Measurements from ENCODE around the gene DNPH1. TPM values are rescaled to one million over a fixed set of nuclear protein-coding genes. Genes with fewer than 3 reads are reported as not detected.
A peak's percentile ranks its signal among the peaks of the same experiment; 100 is the strongest.

Gene DNPH1
- total RNA-seq, 2 experiments from 2014 or later: 42.2 to 43.7 TPM

DNA sequence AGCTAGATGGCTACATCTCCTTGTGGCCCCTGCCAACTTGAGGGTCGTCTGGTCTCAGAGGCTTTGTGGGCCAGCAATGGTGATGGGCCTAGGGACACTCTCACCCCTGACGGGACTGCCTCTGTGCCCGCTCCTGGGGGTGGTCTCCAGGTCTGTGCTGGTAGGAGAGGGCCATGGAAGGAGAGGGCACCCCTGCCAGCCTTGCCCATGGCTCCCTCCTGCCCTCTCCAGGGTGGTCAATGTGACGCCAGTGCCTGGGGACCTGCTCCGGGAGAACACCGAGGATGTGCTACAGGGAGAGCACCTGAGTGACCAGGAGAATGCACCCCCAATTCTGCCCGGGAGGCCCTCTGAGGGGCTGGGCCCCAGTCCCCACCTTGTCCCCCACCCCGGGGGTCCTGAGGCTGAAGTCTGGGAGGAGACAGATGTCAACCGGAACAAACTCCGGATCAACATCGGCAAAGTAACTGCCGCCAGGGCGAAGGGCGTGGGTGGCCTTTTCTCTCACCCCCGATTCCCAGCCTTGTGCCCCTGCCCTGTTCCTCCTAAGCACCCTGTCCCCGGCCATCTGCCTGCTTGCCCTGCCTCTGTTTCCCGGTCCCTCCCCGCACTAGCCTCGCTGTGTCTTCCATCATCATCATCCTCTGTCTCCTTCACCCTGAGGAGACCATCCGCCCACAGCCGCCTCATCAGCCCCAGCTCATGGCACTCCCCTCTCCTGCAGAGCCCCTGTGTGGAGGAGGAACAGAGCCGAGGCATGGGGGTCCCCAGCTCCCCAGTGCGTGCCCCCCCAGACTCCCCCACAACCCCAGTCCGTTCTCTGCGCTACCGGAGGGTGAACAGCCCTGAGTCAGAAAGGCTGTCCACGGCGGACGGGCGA lies 29.8 kb upstream of the DNPH1 start:
- peaks cover 6% of the 10 kb centered on the region for H3K27me3 Mint-ChIP-seq
- no peak for DNase-seq
- H3K36me3 Mint-ChIP-seq: no peaks in the 10 kb centered on the region
- H3K9me3 Mint-ChIP-seq: no peaks in the 10 kb centered on the region
- POLR2A ChIA-PET: interaction anchor here (1.1 kb wide), 1 partner anchor 20 kb away, joined by 3 read pairs; no protein-coding TSS in a partner anchor
- H3K4me1 Mint-ChIP-seq: no peaks in the 10 kb centered on the region
- H3K27ac Mint-ChIP-seq: no peak overlapping the region
- no peak overlapping the region for H3K4me3 Mint-ChIP-seq
- ATAC-seq (ENCODE audit: low read depth): no peak

GRCh38 chr6:43258180-43258579 lies 28.9 kb upstream of the DNPH1 start:
- POLR2A ChIA-PET: interaction anchor here (1.1 kb wide), 1 partner anchor 21 kb away, joined by 3 read pairs; no protein-coding TSS in a partner anchor
- ATAC-seq (ENCODE audit: low read depth): no peak
- Mint-ChIP-seq H3K9me3 (no peaks in the 10 kb centered on the region), H3K4me3 (no peak overlapping the region), H3K36me3 (no peaks in the 10 kb centered on the region), H3K4me1 (no peaks in the 10 kb centered on the region), H3K27me3 (peaks cover 6% of the 10 kb centered on the region), H3K27ac (no peak overlapping the region)
- DNase-seq: no peak

- POLR2A ChIA-PET: interaction anchor here (0.5 kb wide), 1 partner anchor 157 kb away, joined by 4 read pairs; no protein-coding TSS in a partner anchor
- H3K27ac Mint-ChIP-seq: no peak overlapping the region
- no peak for DNase-seq
- ATAC-seq (ENCODE audit: low read depth): no peak
- H3K9me3 Mint-ChIP-seq: no peaks in the 10 kb centered on the region
- H3K36me3 Mint-ChIP-seq: no peaks in the 10 kb centered on the region
- no peaks in the 10 kb centered on the region for H3K4me1 Mint-ChIP-seq
- peaks cover 11% of the 10 kb centered on the region for H3K27me3 Mint-ChIP-seq
- H3K4me3 Mint-ChIP-seq: no peak overlapping the region
These were observed 28.3 kb upstream of the DNPH1 start for GRCh38 chr6:43257367-43258145.

GRCh38 chr6:43256670-43257366 lies 27.5 kb upstream of the DNPH1 start:
- H3K27me3 Mint-ChIP-seq: peaks cover 11% of the 10 kb centered on the region
- H3K27ac Mint-ChIP-seq: no peak overlapping the region
- H3K9me3 Mint-ChIP-seq: no peaks in the 10 kb centered on the region
- no peak overlapping the region for H3K4me3 Mint-ChIP-seq
- ATAC-seq (ENCODE audit: low read depth): no peak
- H3K4me1 Mint-ChIP-seq: no peaks in the 10 kb centered on the region
- DNase-seq: no peak
- no peaks in the 10 kb centered on the region for H3K36me3 Mint-ChIP-seq
- POLR2A ChIA-PET: interaction anchor here (0.5 kb wide), 1 partner anchor 158 kb away, joined by 4 read pairs; no protein-coding TSS in a partner anchor

DNA sequence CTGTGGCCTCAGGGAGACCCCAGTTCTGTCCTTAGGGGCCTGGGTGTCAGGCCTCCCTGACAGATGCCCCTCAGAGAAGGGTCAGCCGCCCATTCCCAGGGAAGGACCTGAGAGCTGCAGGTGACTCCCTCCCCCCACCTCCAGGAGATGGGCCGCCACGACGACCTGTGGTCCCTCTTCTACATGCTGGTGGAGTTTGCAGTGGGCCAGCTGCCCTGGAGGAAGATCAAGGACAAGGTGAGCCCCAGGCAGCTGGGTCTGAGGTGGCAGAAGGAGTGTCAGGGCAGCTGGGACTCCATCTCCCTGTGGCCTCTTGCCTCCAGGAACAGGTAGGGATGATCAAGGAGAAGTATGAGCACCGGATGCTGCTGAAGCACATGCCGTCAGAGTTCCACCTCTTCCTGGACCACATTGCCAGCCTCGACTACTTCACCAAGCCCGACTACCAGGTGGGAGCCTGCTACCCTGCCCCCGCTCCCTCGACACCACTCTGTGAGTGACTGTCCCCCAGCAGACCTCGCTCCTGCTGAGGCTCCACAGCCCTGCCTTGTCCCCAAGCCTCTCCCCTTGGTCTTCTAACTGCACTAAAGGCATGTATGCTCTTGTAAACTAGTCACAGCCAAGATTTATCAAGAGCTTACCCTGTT lies 26.2 kb upstream of the DNPH1 start:
- Mint-ChIP-seq H3K27me3 (peaks cover 23% of the 10 kb centered on the region), H3K4me1 (peaks cover 3% of the 10 kb centered on the region), H3K27ac (no peak overlapping the region), H3K4me3 (no peak overlapping the region), H3K36me3 (no peaks in the 10 kb centered on the region), H3K9me3 (no peaks in the 10 kb centered on the region)
- POLR2A ChIA-PET: no interaction called here
- DNase-seq: no peak
- no peak for ATAC-seq (ENCODE audit: low read depth)

GRCh38 chr6:43254846-43255245 lies 25.6 kb upstream of the DNPH1 start:
- no peak for ATAC-seq (ENCODE audit: low read depth)
- Mint-ChIP-seq H3K27me3 (peaks cover 19% of the 10 kb centered on the region), H3K4me3 (no peak overlapping the region), H3K27ac (peak overlapping the region; percentile 20), H3K9me3 (no peaks in the 10 kb centered on the region), H3K36me3 (no peaks in the 10 kb centered on the region), H3K4me1 (peaks cover 3% of the 10 kb centered on the region)
- POLR2A ChIA-PET: no interaction called here
- DNase-seq: no peak

DNA sequence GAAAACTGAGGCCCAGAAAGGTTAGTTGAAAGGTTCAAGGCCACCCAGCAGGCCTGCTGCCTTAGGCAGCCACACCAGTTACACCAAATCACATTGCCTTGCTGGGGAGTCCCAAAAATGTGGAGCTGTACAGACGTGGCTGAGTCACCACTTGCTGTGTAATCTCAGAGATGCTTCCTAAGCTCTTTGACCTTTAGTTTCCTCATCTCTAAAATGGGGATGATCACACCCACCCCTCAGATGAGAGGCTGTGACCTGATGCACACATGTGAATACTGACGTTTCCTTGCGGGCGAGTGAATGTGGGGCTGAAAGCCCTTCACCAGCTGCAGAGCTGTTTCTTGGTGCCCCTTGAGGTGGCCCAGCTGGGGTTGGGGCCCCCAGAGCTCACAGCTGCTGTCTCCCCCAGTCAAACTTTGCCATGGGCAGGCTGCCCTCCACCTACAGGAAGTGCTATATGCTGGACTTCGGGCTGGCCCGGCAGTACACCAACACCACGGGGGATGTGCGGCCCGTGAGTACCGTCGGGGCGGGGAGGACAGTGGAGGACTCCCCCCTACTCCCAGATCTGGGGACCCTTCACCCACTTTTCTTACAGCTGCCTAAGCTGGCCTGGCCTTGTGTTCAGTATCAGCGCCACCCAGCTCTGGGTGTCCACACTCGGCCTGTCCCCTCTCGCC lies 25.0 kb upstream of the DNPH1 start:
- POLR2A ChIA-PET: no interaction called here
- H3K27me3 Mint-ChIP-seq: peaks cover 22% of the 10 kb centered on the region

GRCh38 chr6:43253401-43253800 lies 24.1 kb upstream of the DNPH1 start:
- H3K27ac Mint-ChIP-seq: no peak overlapping the region
- no peaks in the 10 kb centered on the region for H3K36me3 Mint-ChIP-seq
- no peak overlapping the region for H3K4me3 Mint-ChIP-seq
- ATAC-seq (ENCODE audit: low read depth) (no peak), DNase-seq (no peak)
- H3K9me3 Mint-ChIP-seq: no peaks in the 10 kb centered on the region
- peaks cover 25% of the 10 kb centered on the region for H3K27me3 Mint-ChIP-seq
- POLR2A ChIA-PET: no interaction called here
- peaks cover 3% of the 10 kb centered on the region for H3K4me1 Mint-ChIP-seq

More for the DNA sequence above, 25.0 kb upstream of the DNPH1 start:
- Mint-ChIP-seq H3K9me3 (no peaks in the 10 kb centered on the region), H3K4me3 (no peak overlapping the region), H3K4me1 (peaks cover 3% of the 10 kb centered on the region), H3K27ac (no peak overlapping the region), H3K36me3 (no peaks in the 10 kb centered on the region)
- no peak for ATAC-seq (ENCODE audit: low read depth)
- no peak for DNase-seq

DNA sequence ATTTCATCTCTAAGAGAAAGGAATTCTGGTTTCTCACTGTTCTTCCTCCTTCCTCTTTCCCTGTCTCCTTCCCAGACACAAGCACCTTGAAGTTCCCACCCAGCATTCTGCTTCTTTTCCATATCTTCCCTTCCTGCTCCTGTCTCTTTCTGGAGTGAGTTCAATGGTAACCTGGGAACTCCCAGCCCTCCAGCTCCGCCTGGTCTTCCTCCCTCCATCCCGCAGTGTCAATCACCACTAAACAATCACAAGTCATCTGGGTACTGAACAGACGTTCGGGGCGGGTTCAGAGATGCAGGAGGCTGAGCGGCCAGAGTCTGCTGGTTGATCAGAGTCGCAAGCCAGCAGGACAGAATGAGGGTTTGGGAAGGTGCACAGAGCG lies 21.7 kb upstream of the DNPH1 start:
- ATAC-seq (ENCODE audit: low read depth): no peak
- H3K9me3 Mint-ChIP-seq: no peaks in the 10 kb centered on the region
- peaks cover 28% of the 10 kb centered on the region for H3K27me3 Mint-ChIP-seq
- no peak overlapping the region for H3K27ac Mint-ChIP-seq
- peaks cover 7% of the 10 kb centered on the region for H3K4me1 Mint-ChIP-seq
- POLR2A ChIA-PET: no interaction called here
- H3K36me3 Mint-ChIP-seq: no peaks in the 10 kb centered on the region
- DNase-seq: no peak
- H3K4me3 Mint-ChIP-seq: no peak overlapping the region

DNA sequence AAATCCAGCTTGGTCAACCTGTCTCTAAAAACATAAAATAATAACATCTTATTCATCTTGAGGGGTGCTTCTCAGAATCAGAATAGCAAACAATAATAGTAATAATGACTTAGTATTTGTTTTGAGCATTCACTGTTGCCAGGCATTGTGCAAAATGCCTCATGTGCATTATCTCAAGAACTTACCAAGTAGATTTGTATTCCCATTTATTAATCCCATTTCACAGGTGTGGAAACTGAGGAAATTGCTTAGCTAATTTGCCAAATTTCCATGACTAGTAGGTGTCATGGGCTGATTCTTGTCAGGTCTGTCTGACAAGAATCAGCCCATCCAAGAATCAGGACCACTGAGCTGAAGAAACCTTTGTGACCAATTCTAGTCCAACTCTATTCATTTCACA lies 19.5 kb upstream of the DNPH1 start:
- Mint-ChIP-seq H3K4me3 (no peak overlapping the region), H3K9me3 (no peaks in the 10 kb centered on the region), H3K27me3 (peaks cover 28% of the 10 kb centered on the region), H3K36me3 (no peaks in the 10 kb centered on the region), H3K4me1 (peaks cover 7% of the 10 kb centered on the region), H3K27ac (no peak overlapping the region)
- ATAC-seq (ENCODE audit: low read depth): no peak
- no peak for DNase-seq
- POLR2A ChIA-PET: no interaction called here

GRCh38 chr6:43248101-43248500 lies 18.8 kb upstream of the DNPH1 start:
- Mint-ChIP-seq H3K4me1 (peaks cover 7% of the 10 kb centered on the region), H3K27me3 (peaks cover 28% of the 10 kb centered on the region), H3K36me3 (no peaks in the 10 kb centered on the region), H3K9me3 (no peaks in the 10 kb centered on the region), H3K4me3 (peak overlapping the region; percentile 84), H3K27ac (no peak overlapping the region)
- ATAC-seq (ENCODE audit: low read depth) (no peak), DNase-seq (no peak)
- POLR2A ChIA-PET: interaction anchor here (1.3 kb wide), 1 partner anchor 10 kb away, joined by 3 read pairs; no protein-coding TSS in a partner anchor
